Neural cell (in vitro differentiated cells): ENCODE results near the gene CARHSP1. TPM values are rescaled to one million over a fixed set of nuclear protein-coding genes. Genes with fewer than 3 reads are reported as not detected.

Source experiments
- H2AFZ ChIP-seq: fragments of 200-600, 300-800 bp; sonication (generic), shearing (Covaris generic); 2 replicates; pipeline ENCODE4 v1.6.0; 2014; ENCODE audit warnings: low read depth, mild to moderate bottlenecking, antibody characterized with exemption, low read length, moderate library complexity
- H3F3A ChIP-seq: fragments of 200-600 bp; shearing (Covaris generic); 2 replicates; pipeline ENCODE4 v1.6.1; 2016; ENCODE audit warnings: mild to moderate bottlenecking, moderate library complexity, mixed read lengths, antibody characterized with exemption, low read length; ENCODE audit not compliant: insufficient read depth, poor library complexity, severe bottlenecking
- H3K27ac ChIP-seq: fragments of 200-600, 300-800 bp; sonication (generic), shearing (Covaris generic); 2 replicates; pipeline ENCODE4 v1.5.1; 2014; ENCODE audit warnings: mild to moderate bottlenecking, low read length, moderate library complexity
- H3K27me3 ChIP-seq: fragments of 300-800, 200-600 bp; sonication (generic), shearing (Covaris generic); 2 replicates; pipeline ENCODE4 v1.6.0; 2014; ENCODE audit warnings: mild to moderate bottlenecking, low read depth, low read length, moderate library complexity; ENCODE audit not compliant: insufficient read depth
- H3K36me3 ChIP-seq: fragments of 300-800, 200-600 bp; sonication (generic), shearing (Covaris generic); 2 replicates; pipeline ENCODE4 v1.5.1; 2014; ENCODE audit warnings: mild to moderate bottlenecking, antibody characterized with exemption, low read length, moderate library complexity; ENCODE audit not compliant: insufficient read depth
- H3K4me2 ChIP-seq: fragments of 300-800, 200-600 bp; sonication (generic), shearing (Covaris generic); 2 replicates; pipeline ENCODE4 v1.6.0; 2014; ENCODE audit warnings: mild to moderate bottlenecking, low read length
- H3K4me3 ChIP-seq: fragments of 300-800, 200-600 bp; sonication (generic), shearing (Covaris generic); 2 replicates; pipeline ENCODE4 v1.5.1; 2014; ENCODE audit warnings: mild to moderate bottlenecking, low read length, moderate library complexity
- H3K79me2 ChIP-seq: fragments of 200-600 bp; shearing (Covaris generic); replicated peaks from 2 replicates; pipeline ENCODE4 v1.6.0; 2014; ENCODE audit warnings: mild to moderate bottlenecking, low read length, moderate library complexity; ENCODE audit not compliant: insufficient read depth
- H3K9ac ChIP-seq: fragments of 300-800, 200-600 bp; sonication (generic), shearing (Covaris generic); 2 replicates; pipeline ENCODE4 v1.6.1; 2016; ENCODE audit warnings: mild to moderate bottlenecking, low read length, mixed read lengths
- H3K9me2 ChIP-seq: fragments of 200-600 bp; shearing (Covaris generic); 2 replicates; pipeline ENCODE4 v1.6.1; 2016; ENCODE audit warnings: mild to moderate bottlenecking, low read length, mixed read lengths; ENCODE audit not compliant: insufficient read depth
- H3K9me3 ChIP-seq: fragments of 200-600, 300-800 bp; sonication (generic), shearing (Covaris generic); 2 replicates; pipeline ENCODE4 v1.6.1; 2016; ENCODE audit warnings: mild to moderate bottlenecking, mixed run types, low read length, moderate library complexity, mixed read lengths
- H4K20me1 ChIP-seq: fragments of 200-600 bp; shearing (Covaris generic); 2 replicates; pipeline ENCODE4 v1.6.1; 2016; ENCODE audit warnings: mild to moderate bottlenecking, mixed run types; ENCODE audit not compliant: insufficient read depth
- EP300 ChIP-seq: fragments of 450-650 bp; conservative IDR thresholded peaks from 2 replicates; pipeline ENCODE4 v1.6.1; 2014; ENCODE audit warnings: antibody characterized with exemption, mild to moderate bottlenecking, moderate library complexity; ENCODE audit not compliant: poor library complexity, severe bottlenecking
- EZH2 ChIP-seq: fragments of 200-600, 300-800 bp; shearing (Covaris generic), sonication (generic); IDR thresholded peaks from 2 replicates; pipeline ENCODE4 v1.6.1; 2014; ENCODE audit warnings: antibody characterized with exemption, low read length, borderline replicate concordance, mild to moderate bottlenecking; ENCODE audit not compliant: insufficient read depth, poor library complexity, severe bottlenecking
- POLR2AphosphoS5 ChIP-seq: IDR thresholded peaks from 2 replicates; pipeline ENCODE4 v1.6.1; 2012
- SMC3 ChIP-seq: fragments of 450-650 bp; conservative IDR thresholded peaks from 2 replicates; pipeline ENCODE4 v1.6.1; 2014; ENCODE audit warnings: antibody characterized with exemption, mild to moderate bottlenecking, moderate library complexity; ENCODE audit not compliant: poor library complexity
- TAF1 ChIP-seq: IDR thresholded peaks from 2 replicates; pipeline ENCODE4 v1.6.1; 2012; ENCODE audit warnings: low read depth
- polyA plus RNA-seq: library from polyadenylated mRNA; depleted of rRNA; stranded (reverse); fragments of >200 nt; gene quantifications from 2 replicates; pipeline ENCODE4 v1.2.3, GENCODE V29; 2014
- TF ChIP-seq, protein P1 (sequence below): IDR thresholded peaks from 2 replicates; pipeline ENCODE4 v1.6.1; 2012; ENCODE audit warnings: borderline replicate concordance
- TF ChIP-seq, protein P2 (sequence below): fragments of 450-650 bp; IDR thresholded peaks from 2 replicates; pipeline ENCODE4 v1.5.1; 2014; ENCODE audit warnings: antibody characterized with exemption, mild to moderate bottlenecking, moderate library complexity; ENCODE audit not compliant: poor library complexity, severe bottlenecking

CARHSP1 gene
- polyA plus RNA-seq, 1 donor from 2014 or later: 102 TPM

DNA sequence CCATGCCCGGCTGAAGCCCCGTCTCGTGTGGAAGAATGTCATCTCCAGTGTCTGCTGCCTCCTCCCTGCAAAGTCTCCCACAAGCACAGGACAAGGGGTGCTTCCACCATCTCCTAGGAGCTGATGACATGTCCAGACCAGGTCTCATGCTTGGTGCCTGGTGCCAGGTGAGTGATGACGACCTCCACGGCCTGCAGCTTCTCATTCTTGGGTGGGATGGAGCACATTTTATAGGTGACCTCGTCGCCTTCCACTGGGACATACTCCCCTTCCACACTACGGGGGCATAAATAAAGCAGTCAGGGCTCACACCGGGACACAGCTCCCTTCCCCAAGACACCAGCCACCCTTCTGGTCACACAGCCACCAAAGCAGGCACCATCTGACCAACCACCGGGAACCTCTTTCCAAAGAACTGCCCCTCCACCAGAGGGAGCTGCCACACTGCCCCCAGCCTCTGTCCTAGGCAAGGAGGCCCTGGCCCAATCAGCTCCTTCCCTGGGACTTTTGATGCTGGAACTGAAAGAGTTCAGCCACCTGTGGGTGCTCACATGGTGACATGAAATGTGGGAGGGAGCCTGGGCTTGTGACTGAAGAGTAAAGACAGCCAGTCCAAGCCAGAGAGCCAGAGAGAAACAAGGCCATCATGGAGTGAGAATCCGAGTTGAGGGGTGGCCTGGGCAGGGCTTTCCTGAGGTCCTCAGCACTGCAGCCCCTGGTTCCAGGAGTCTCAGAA lies 13.6 kb downstream of the CARHSP1 start:
- Histone ChIP-seq H4K20me1 (no peaks in the 10 kb centered on the region), H3K36me3 (peaks cover 10% of the 10 kb centered on the region), H3K9me3 (no peaks in the 10 kb centered on the region)

DNA sequence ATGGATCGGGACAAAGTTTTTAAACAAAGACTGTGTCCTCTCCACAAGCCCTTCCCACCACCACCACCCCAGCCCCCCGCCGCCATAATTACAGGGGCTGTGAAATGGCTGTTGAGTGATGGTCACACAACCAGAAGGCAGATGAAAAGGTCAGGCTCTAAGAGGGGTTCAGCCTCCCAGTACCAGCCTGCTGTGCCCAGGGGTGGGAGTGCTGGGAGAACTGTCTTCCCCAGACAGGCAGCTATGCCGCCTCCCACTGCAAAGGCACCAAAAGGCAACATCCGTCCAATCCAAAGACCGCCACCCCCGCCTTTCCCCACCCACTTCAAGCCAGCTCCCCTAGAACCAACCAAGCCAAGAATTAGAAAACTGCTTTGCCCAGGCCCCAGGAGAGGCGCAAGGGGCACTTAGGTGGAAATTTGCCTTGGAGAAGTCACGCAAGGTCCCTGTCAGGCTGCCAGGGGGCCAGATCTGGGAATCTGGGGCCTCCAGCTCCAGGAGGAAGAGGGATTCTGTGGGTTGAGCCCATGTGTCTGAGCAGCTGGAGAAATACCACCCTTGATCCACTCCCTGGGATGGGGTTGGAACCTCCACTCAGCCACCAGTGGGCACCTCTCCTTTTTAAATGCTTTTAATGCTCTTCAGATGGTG lies 14.4 kb downstream of the CARHSP1 start:
- Histone ChIP-seq H3K4me2 (no peak overlapping the region), H4K20me1 (no peaks in the 10 kb centered on the region), H3K9ac (no peak overlapping the region), H3K9me3 (no peaks in the 10 kb centered on the region), H3K36me3 (peaks cover 10% of the 10 kb centered on the region), H3F3A (no peaks in the 10 kb centered on the region), H3K27me3 (no peaks in the 10 kb centered on the region), H3K79me2 (no peaks in the 10 kb centered on the region), H3K4me3 (no peak overlapping the region), H3K27ac (no peak overlapping the region), H3K9me2 (no peaks in the 10 kb centered on the region), H2AFZ (no peak overlapping the region)
- TF ChIP-seq, protein P1, sequence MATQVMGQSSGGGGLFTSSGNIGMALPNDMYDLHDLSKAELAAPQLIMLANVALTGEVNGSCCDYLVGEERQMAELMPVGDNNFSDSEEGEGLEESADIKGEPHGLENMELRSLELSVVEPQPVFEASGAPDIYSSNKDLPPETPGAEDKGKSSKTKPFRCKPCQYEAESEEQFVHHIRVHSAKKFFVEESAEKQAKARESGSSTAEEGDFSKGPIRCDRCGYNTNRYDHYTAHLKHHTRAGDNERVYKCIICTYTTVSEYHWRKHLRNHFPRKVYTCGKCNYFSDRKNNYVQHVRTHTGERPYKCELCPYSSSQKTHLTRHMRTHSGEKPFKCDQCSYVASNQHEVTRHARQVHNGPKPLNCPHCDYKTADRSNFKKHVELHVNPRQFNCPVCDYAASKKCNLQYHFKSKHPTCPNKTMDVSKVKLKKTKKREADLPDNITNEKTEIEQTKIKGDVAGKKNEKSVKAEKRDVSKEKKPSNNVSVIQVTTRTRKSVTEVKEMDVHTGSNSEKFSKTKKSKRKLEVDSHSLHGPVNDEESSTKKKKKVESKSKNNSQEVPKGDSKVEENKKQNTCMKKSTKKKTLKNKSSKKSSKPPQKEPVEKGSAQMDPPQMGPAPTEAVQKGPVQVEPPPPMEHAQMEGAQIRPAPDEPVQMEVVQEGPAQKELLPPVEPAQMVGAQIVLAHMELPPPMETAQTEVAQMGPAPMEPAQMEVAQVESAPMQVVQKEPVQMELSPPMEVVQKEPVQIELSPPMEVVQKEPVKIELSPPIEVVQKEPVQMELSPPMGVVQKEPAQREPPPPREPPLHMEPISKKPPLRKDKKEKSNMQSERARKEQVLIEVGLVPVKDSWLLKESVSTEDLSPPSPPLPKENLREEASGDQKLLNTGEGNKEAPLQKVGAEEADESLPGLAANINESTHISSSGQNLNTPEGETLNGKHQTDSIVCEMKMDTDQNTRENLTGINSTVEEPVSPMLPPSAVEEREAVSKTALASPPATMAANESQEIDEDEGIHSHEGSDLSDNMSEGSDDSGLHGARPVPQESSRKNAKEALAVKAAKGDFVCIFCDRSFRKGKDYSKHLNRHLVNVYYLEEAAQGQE: no peak
- TF ChIP-seq EZH2: no peak

More for the DNA sequence above, 13.6 kb downstream of the CARHSP1 start:
- H3K27me3 ChIP-seq: no peaks in the 10 kb centered on the region
- no peak overlapping the region for H3K4me3 ChIP-seq
- TF ChIP-seq, protein P2, sequence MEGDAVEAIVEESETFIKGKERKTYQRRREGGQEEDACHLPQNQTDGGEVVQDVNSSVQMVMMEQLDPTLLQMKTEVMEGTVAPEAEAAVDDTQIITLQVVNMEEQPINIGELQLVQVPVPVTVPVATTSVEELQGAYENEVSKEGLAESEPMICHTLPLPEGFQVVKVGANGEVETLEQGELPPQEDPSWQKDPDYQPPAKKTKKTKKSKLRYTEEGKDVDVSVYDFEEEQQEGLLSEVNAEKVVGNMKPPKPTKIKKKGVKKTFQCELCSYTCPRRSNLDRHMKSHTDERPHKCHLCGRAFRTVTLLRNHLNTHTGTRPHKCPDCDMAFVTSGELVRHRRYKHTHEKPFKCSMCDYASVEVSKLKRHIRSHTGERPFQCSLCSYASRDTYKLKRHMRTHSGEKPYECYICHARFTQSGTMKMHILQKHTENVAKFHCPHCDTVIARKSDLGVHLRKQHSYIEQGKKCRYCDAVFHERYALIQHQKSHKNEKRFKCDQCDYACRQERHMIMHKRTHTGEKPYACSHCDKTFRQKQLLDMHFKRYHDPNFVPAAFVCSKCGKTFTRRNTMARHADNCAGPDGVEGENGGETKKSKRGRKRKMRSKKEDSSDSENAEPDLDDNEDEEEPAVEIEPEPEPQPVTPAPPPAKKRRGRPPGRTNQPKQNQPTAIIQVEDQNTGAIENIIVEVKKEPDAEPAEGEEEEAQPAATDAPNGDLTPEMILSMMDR: no peak
- TF ChIP-seq EZH2 (no peak), SMC3 (no peak), TAF1 (no peak), EP300 (no peak)
- no peaks in the 10 kb centered on the region for H3F3A ChIP-seq
- H3K9ac ChIP-seq: no peak overlapping the region
- H3K27ac ChIP-seq: no peak overlapping the region
- no peaks in the 10 kb centered on the region for H3K79me2 ChIP-seq
- H3K4me2 ChIP-seq: no peak overlapping the region
- H3K9me2 ChIP-seq: no peaks in the 10 kb centered on the region
- no peak overlapping the region for H2AFZ ChIP-seq

DNA sequence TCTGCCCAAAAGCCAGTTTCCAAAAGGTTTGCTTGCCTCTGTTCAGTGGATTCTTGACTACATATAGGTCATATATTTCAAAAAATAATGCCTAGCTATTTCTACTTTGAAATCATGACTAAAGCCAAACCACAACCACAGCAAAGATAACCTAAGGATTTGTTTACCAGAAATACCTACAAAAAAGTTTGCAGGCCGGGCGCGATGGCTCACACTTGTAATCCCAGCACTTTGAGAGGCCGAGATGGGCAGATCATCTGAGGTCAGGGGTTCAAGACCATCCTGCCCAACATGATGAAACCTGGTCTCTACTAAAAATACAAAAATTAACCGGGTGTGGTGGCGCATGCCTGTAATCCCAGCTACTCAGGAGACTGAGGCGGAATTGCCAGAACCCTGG lies 15.2 kb downstream of the CARHSP1 start:
- Histone ChIP-seq H3K36me3 (peaks cover 6% of the 10 kb centered on the region), H3K4me3 (no peak overlapping the region), H3K9me3 (no peaks in the 10 kb centered on the region), H3K27me3 (no peaks in the 10 kb centered on the region), H3F3A (no peaks in the 10 kb centered on the region), H3K27ac (no peak overlapping the region), H3K9me2 (no peaks in the 10 kb centered on the region), H4K20me1 (no peaks in the 10 kb centered on the region), H3K79me2 (no peaks in the 10 kb centered on the region), H3K9ac (no peak overlapping the region), H3K4me2 (no peak overlapping the region), H2AFZ (no peak overlapping the region)
- TF ChIP-seq POLR2AphosphoS5 (no peak), EP300 (no peak), EZH2 (no peak), SMC3 (no peak)
- TF ChIP-seq, protein P2: no peak
- TF ChIP-seq, protein P1: no peak
